Measurements from ENCODE around the gene PITPNC1. TPM values are rescaled to one million over a fixed set of nuclear protein-coding genes. Genes with fewer than 3 reads are reported as not detected.

Gene PITPNC1
- total RNA-seq, 4 donors from 2014 or later, result 7.6 to 30.1 (median 15.1) TPM

- ATAC-seq, result no peak
- Histone ChIP-seq H3K27ac (no peak overlapping the region), H3K27me3 (no peaks in the 10 kb centered on the region), H3K4me3 (no peak overlapping the region), H3K9me3 (no peaks in the 10 kb centered on the region), H3K36me3 (no peaks in the 10 kb centered on the region), H3K4me1 (peaks cover 0 to 9% (median 0%) of the 10 kb centered on the region in 3 donors)
- WGBS, 2 donors (ENCODE audit: low coverage in 1 of 2), result 33 to 68% methylated on average over 1 to 4 of the region's 4 CpGs
- TF ChIP-seq POLR2AphosphoS5 (IDR thresholded peaks at IDR 0.05), result no peak
- no peak for TF ChIP-seq CTCF (IDR thresholded peaks at IDR 0.05)
- no peak for TF ChIP-seq POLR2A (IDR thresholded peaks at IDR 0.05)
- no peak for TF ChIP-seq EP300 (IDR thresholded peaks at IDR 0.05)
Measured at GRCh38 chr17:67676305-67676704, 299.2 kb downstream of the PITPNC1 start.

- Histone ChIP-seq H3K36me3 (no peaks in the 10 kb centered on the region), H3K27me3 (no peaks in the 10 kb centered on the region), H3K27ac (no peak overlapping the region), H3K4me1 (peaks cover 0 to 9% (median 0%) of the 10 kb centered on the region in 3 donors), H3K9me3 (no peaks in the 10 kb centered on the region), H3K4me3 (no peak overlapping the region)
- no peak for ATAC-seq
- no peak for TF ChIP-seq POLR2AphosphoS5 (IDR thresholded peaks at IDR 0.05)
- TF ChIP-seq EP300 (IDR thresholded peaks at IDR 0.05), result no peak
- TF ChIP-seq POLR2A (IDR thresholded peaks at IDR 0.05), result no peak
- no peak for TF ChIP-seq CTCF (IDR thresholded peaks at IDR 0.05)
- WGBS, 2 donors (ENCODE audit: low coverage in 1 of 2), result 95% methylated on average over 2 of the region's 2 CpGs; no CpG with 5 or more reads in 1 of the 2 donors
Measured at GRCh38 chr17:67678414-67678813, 301.3 kb downstream of the PITPNC1 start.

GRCh38 chr17:67679225-67679624 lies 302.1 kb downstream of the PITPNC1 start:
- no peak for ATAC-seq
- TF ChIP-seq POLR2A (IDR thresholded peaks at IDR 0.05), result no peak
- TF ChIP-seq EP300 (IDR thresholded peaks at IDR 0.05), result no peak
- no peak for TF ChIP-seq POLR2AphosphoS5 (IDR thresholded peaks at IDR 0.05)
- no peak for TF ChIP-seq CTCF (IDR thresholded peaks at IDR 0.05)
- H3K4me3 ChIP-seq, result no peak overlapping the region
- H3K36me3 ChIP-seq, result no peaks in the 10 kb centered on the region
- no peak overlapping the region for H3K27ac ChIP-seq
- no peaks in the 10 kb centered on the region for H3K9me3 ChIP-seq
- H3K4me1 ChIP-seq, result peaks cover 0 to 9% (median 0%) of the 10 kb centered on the region in 3 donors
- H3K27me3 ChIP-seq, result no peaks in the 10 kb centered on the region
- 88 to 100% methylated on average over 2 of the region's 2 CpGs for WGBS, 2 donors (ENCODE audit: low coverage in 1 of 2)

GRCh38 chr17:67679721-67680120 lies 302.6 kb downstream of the PITPNC1 start:
- ATAC-seq, result no peak
- no peaks in the 10 kb centered on the region for H3K36me3 ChIP-seq
- peaks cover 0 to 9% (median 0%) of the 10 kb centered on the region in 3 donors for H3K4me1 ChIP-seq
- H3K9me3 ChIP-seq, result no peaks in the 10 kb centered on the region
- TF ChIP-seq CTCF (IDR thresholded peaks at IDR 0.05), result no peak
- no peaks in the 10 kb centered on the region for H3K27me3 ChIP-seq
- H3K4me3 ChIP-seq, result no peak overlapping the region
- no peak overlapping the region for H3K27ac ChIP-seq
- 80 to 90% methylated on average over 2 to 6 of the region's 6 CpGs for WGBS, 2 donors (ENCODE audit: low coverage in 1 of 2)

GRCh38 chr17:67680445-67681224 lies 303.6 kb downstream of the PITPNC1 start:
- no peaks in the 10 kb centered on the region for H3K36me3 ChIP-seq
- peaks cover 0 to 9% (median 0%) of the 10 kb centered on the region in 3 donors for H3K4me1 ChIP-seq
- no peak overlapping the region for H3K27ac ChIP-seq
- no peak for TF ChIP-seq POLR2A (IDR thresholded peaks at IDR 0.05)
- no peak for TF ChIP-seq EP300 (IDR thresholded peaks at IDR 0.05)
- TF ChIP-seq CTCF (IDR thresholded peaks at IDR 0.05), result no peak
- no peak for TF ChIP-seq POLR2AphosphoS5 (IDR thresholded peaks at IDR 0.05)
- no peak overlapping the region for H3K4me3 ChIP-seq
- H3K27me3 ChIP-seq, result no peaks in the 10 kb centered on the region
- 85 to 93% methylated on average over 3 to 6 of the region's 8 CpGs for WGBS, 2 donors (ENCODE audit: low coverage in 1 of 2)
- H3K9me3 ChIP-seq, result no peaks in the 10 kb centered on the region
- ATAC-seq, result no peak

All from gastroesophageal sphincter (tissue), 4 donors.